DLD1 (cell line): ENCODE results near the gene UMAD1.

Experiments
- in situ Hi-C: cut with HindIII; loops from 2 replicates; pipeline ENCODE4 v1.10.0; 2017; ENCODE audit warnings: low sequenced_read_pairs

Gene UMAD1

GRCh38 chr7:7761974-7762779 is 121.6 kb downstream of the UMAD1 start:
- in situ Hi-C loops, result no loop called here

- in situ Hi-C loops, result no loop called here
These were observed 124.2 kb downstream of the UMAD1 start for GRCh38 chr7:7764520-7765396.

GRCh38 chr7:7765422-7765821 is 124.9 kb downstream of the UMAD1 start:
- in situ Hi-C loops, result no loop called here

GRCh38 chr7:7766671-7767070 is 126.1 kb downstream of the UMAD1 start:
- in situ Hi-C loops, result no loop called here

GRCh38 chr7:7768977-7769709 is 128.6 kb downstream of the UMAD1 start:
- in situ Hi-C loops, result no loop called here

- in situ Hi-C loops, result no loop called here
These were observed 129.4 kb downstream of the UMAD1 start for GRCh38 chr7:7769710-7770627.

- in situ Hi-C loops, result no loop called here
These were observed 130.9 kb downstream of the UMAD1 start for GRCh38 chr7:7771452-7771851.

GRCh38 chr7:7772397-7772821 is 131.9 kb downstream of the UMAD1 start:
- in situ Hi-C loops, result no loop called here

GRCh38 chr7:7773334-7774309 is 133.1 kb downstream of the UMAD1 start:
- in situ Hi-C loops, result no loop called here

- in situ Hi-C loops, result no loop called here
These were observed 139.3 kb downstream of the UMAD1 start for GRCh38 chr7:7779888-7780287.

GRCh38 chr7:7783001-7783400 is 142.4 kb downstream of the UMAD1 start:
- in situ Hi-C loops, result no loop called here

GRCh38 chr7:7785344-7785973 is 144.9 kb downstream of the UMAD1 start:
- in situ Hi-C loops, result no loop called here

GRCh38 chr7:7786595-7786994 is 146.0 kb downstream of the UMAD1 start:
- in situ Hi-C loops, result no loop called here

- in situ Hi-C loops, result no loop called here
These were observed 149.0 kb downstream of the UMAD1 start for GRCh38 chr7:7789551-7789988.

- in situ Hi-C loops, result no loop called here
These were observed 149.6 kb downstream of the UMAD1 start for GRCh38 chr7:7790041-7790741.

- in situ Hi-C loops, result no loop called here
These were observed 151.0 kb downstream of the UMAD1 start for GRCh38 chr7:7791523-7791922.

- in situ Hi-C loops, result no loop called here
These were observed 151.5 kb downstream of the UMAD1 start for GRCh38 chr7:7792056-7792455.

- in situ Hi-C loops, result no loop called here
These were observed 152.7 kb downstream of the UMAD1 start for GRCh38 chr7:7793249-7793648.
